ENCODE results near the gene EPN2. TPM values are rescaled to one million over a fixed set of nuclear protein-coding genes. Genes with fewer than 3 reads are reported as not detected.

EPN2 gene
- total RNA-seq, 4 donors from 2014 or later: 26.5 to 49.2 (median 38.9) TPM

DNA sequence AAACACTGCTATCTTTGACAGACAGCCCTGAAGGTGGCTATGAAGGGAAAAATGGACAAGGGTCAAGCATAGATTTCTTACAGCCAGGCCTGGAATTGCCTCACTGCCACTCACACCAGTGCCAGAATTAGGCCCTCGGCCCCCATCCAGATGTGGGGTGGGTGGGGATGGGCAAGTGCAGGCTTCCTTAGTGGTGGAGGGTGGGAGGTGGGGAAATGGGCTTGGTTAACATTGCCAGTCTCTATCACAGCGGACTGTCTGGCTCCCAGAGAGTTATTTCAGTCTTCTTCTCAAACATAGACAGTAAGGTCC is 100.5 kb downstream of the EPN2 start:
- Histone ChIP-seq H3K9me3 (no peaks in the 10 kb centered on the region), H3K4me3 (no peak overlapping the region), H3K27ac (replicated peaks in 1 of 4) (peak overlapping the region in 1 of 4 donors; percentile 21), H3K27me3 (no peaks in the 10 kb centered on the region), H3K36me3 (peaks cover 0 to 29% (median 20%) of the 10 kb centered on the region in 4 donors), H3K4me1 (peaks cover 17 to 40% (median 26%) of the 10 kb centered on the region in 4 donors)
- intact Hi-C loops (cut with DNase I): no loop called here
- TF ChIP-seq CTCF (IDR thresholded peaks at IDR 0.05): no peak
- 67% methylated on average over 2 of the region's 2 CpGs for WGBS
- DNase-seq (ENCODE audit: extremely low spot score): no peak

DNA sequence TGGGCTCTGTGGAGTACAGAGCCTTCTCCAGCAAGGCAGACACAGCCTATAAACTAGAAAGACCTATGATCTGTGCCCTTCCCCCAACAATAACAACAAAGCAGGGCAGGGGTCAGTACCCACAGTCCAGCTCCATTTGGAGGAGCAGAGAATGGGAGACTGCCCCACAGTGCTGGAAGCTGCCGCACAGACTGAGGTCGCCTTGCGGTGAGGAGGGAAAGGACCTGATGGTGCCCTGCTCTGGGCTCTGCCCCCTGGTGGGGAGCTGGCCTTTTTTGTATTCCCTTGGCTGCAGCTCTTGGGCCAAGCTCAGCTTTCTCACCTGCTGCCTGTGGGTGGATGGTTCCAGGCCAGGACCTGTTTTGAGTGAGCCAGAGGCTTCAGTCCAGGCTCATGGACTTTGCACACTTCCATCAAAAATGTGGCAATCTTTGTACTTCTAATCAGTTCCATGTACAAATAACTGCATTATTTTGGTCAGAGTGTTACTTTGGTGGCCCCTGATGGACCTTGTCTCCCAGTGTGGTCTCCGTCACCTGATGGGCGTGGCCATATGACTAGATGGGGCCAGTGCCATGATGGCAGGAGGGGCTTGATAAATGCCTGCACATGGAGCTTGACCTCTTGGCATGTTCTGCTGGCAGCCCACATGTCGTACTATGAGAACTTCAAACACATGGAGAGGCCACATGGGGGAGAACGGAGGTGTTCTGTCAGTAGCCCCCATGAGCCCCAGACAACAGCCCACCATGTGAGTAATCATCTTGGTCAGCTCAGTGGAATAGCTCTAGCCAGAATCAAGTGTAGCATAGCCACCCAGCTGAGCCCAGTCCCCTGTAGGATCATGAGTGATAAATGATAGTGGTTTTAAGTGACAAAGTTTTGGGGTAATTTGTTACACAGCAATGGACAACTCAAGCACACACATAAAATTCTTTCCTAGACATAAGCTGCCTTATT is 101.1 kb downstream of the EPN2 start:
- H3K9me3 ChIP-seq: no peaks in the 10 kb centered on the region
- WGBS: 100% methylated on average over 4 of the region's 7 CpGs
- peaks cover 17 to 42% (median 27%) of the 10 kb centered on the region in 4 donors for H3K4me1 ChIP-seq
- intact Hi-C loops (cut with DNase I): no loop called here
- no peak overlapping the region for H3K4me3 ChIP-seq
- no peak for TF ChIP-seq POLR2A (IDR thresholded peaks at IDR 0.05; ENCODE audit: low read depth)
- TF ChIP-seq CTCF (IDR thresholded peaks at IDR 0.05): peak; percentile 32 to 65 (median 42)
- peak overlapping the region in 1 of 4 donors; percentile 21 for H3K27ac ChIP-seq (replicated peaks in 1 of 4)
- DNase-seq (ENCODE audit: extremely low spot score): no peak
- no peaks in the 10 kb centered on the region for H3K27me3 ChIP-seq
- H3K36me3 ChIP-seq: peaks cover 0 to 23% (median 15%) of the 10 kb centered on the region in 4 donors

GRCh38 chr17:19339341-19339815 is 102.2 kb downstream of the EPN2 start:
- WGBS: 70% methylated on average over 2 of the region's 2 CpGs
- H3K4me3 ChIP-seq: no peak overlapping the region
- no peak for DNase-seq (ENCODE audit: extremely low spot score)

GRCh38 chr17:19341211-19341631 is 104.1 kb downstream of the EPN2 start:
- TF ChIP-seq EP300 (IDR thresholded peaks at IDR 0.05): no peak
- no peak for TF ChIP-seq POLR2AphosphoS5 (IDR thresholded peaks at IDR 0.05)
- TF ChIP-seq POLR2A (IDR thresholded peaks at IDR 0.05; ENCODE audit: low read depth): no peak
- no peak for TF ChIP-seq CTCF (IDR thresholded peaks at IDR 0.05)
- DNase-seq (ENCODE audit: extremely low spot score): no peak
- Histone ChIP-seq H3K9me3 (no peaks in the 10 kb centered on the region), H3K27ac (replicated peaks in 1 of 4) (no peak overlapping the region), H3K27me3 (no peaks in the 10 kb centered on the region), H3K36me3 (peaks cover 0 to 2% (median under 1%) of the 10 kb centered on the region in 4 donors), H3K4me3 (no peak overlapping the region), H3K4me1 (peaks cover 32 to 58% (median 43%) of the 10 kb centered on the region in 4 donors)
- intact Hi-C loops (cut with DNase I): no loop called here
- 86% methylated on average over 7 of the region's 7 CpGs for WGBS

More at GRCh38 chr17:19339341-19339815, 102.2 kb downstream of the EPN2 start:
- no peaks in the 10 kb centered on the region for H3K27me3 ChIP-seq
- H3K36me3 ChIP-seq: peaks cover 0 to 12% (median 5%) of the 10 kb centered on the region in 4 donors
- peaks cover 21 to 51% (median 31%) of the 10 kb centered on the region in 4 donors for H3K4me1 ChIP-seq
- no peak overlapping the region for H3K27ac ChIP-seq (replicated peaks in 1 of 4)
- no peak for TF ChIP-seq POLR2AphosphoS5 (IDR thresholded peaks at IDR 0.05)
- TF ChIP-seq POLR2A (IDR thresholded peaks at IDR 0.05; ENCODE audit: low read depth): no peak
- no peak for TF ChIP-seq EP300 (IDR thresholded peaks at IDR 0.05)
- TF ChIP-seq CTCF (IDR thresholded peaks at IDR 0.05): no peak
- intact Hi-C loops (cut with DNase I): no loop called here
- no peaks in the 10 kb centered on the region for H3K9me3 ChIP-seq

Measured in esophagus muscularis mucosa (tissue), 4 donors.